GM19395 (cell line): Measurements from ENCODE around the gene ADO.
A peak's percentile ranks its signal among the peaks of the same experiment; 100 is the strongest.

Experiments
- ATAC-seq: cut with Tn5 transposase; IDR thresholded peaks from one replicate; pipeline ENCODE4 v1.9.1; 2021; ENCODE audit warnings: mild to moderate bottlenecking, moderate library complexity; ENCODE audit not compliant: unreplicated experiment

Gene ADO

GRCh38 chr10:62792261-62792660 is 12.3 kb upstream of the ADO start:
- ATAC-seq: no peak

DNA sequence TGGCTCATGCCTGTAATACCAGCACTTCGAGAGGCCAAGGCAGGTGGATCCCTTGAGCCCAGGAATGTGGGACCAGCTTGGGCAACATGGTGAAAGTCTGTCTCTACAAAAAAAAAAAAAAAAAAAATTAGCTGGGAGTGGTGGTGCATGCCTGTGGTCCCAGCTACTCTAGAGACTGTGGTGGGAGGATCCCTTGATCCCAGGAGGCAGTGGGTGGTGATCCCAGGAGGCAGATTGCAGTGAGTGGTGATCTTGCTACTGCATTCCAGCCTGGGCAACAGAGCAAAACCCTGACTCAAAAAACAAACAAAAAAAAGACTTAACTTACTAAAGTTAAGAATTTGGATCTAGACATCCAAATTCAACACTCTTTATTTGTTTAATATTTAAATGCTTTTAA is 10.2 kb upstream of the ADO start:
- no peak for ATAC-seq

GRCh38 chr10:62795100-62795499 is 9.4 kb upstream of the ADO start:
- ATAC-seq: no peak

GRCh38 chr10:62795762-62796161 is 8.8 kb upstream of the ADO start:
- ATAC-seq: no peak

GRCh38 chr10:62796896-62797295 is 7.6 kb upstream of the ADO start:
- no peak for ATAC-seq

- no peak for ATAC-seq
These were observed 2.6 kb upstream of the ADO start for GRCh38 chr10:62801871-62802270.

GRCh38 chr10:62803724-62804355 is 680 bp upstream of the ADO start:
- peak; percentile 0 for ATAC-seq

DNA sequence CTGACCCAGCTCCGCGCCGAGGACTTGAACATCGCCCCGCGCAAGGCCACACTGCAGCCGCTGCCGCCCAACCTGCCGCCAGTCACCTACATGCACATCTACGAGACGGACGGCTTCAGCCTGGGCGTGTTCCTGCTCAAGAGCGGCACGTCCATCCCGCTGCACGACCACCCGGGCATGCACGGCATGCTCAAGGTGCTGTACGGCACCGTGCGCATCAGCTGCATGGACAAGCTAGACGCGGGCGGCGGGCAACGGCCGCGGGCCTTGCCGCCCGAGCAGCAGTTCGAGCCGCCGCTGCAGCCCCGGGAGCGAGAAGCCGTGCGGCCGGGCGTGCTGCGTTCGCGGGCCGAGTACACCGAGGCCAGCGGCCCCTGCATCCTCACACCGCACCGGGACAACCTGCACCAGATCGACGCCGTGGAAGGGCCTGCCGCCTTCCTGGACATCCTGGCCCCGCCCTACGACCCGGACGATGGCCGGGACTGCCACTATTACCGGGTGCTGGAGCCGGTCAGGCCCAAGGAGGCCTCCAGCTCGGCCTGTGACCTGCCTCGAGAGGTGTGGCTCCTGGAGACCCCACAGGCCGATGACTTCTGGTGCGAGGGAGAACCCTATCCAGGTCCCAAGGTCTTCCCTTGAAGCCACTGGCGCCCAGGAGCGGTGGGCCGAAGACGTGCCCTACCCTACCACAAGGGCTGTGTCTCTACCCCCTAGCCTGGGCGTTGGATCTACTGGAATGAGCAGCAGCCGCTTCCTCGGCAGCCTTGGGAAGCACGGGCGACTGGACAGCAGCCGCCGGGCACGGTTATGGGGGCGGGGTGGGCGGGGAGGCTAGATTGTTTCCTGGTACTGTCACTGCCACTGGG is 945 bp downstream of the ADO start:
- ATAC-seq: peak; percentile 11

GRCh38 chr10:62806251-62806650 is 1.7 kb downstream of the ADO start:
- no peak for ATAC-seq

DNA sequence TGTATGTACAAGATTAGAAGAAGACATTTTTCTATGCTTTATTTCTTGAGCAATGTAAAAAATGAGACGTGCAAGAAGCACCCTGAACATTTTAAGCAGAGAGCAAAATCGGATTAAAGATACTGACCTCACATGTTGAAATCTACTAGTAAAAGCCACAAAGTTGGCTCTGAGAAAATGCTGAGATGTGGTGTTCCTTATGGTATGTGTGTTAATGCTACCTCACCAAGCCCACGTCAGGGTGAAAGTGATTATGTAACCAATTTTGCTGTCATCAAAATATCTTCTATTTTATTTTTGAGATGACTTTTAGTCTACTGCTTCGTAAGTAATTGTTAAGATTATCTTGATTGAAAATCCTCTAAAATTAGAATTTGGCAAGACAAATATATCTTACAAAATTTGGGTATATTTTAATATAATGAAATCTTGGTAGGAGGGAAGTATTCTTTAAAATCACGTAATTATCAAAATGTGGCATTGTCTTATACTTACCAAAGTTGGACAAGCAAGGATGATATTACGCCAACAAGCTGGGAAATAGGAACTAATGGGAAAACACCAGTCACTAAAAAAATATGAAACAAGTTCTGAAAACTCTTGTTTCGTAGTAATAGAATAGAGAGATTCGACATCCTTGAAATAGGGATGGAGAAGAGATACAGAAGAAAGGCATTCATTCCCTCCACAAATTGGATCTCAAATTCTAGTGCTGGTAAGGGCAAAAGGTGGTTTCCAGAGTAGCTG is 5.8 kb downstream of the ADO start:
- no peak for ATAC-seq

- peak; percentile 44 for ATAC-seq
These were observed 6.8 kb downstream of the ADO start for GRCh38 chr10:62811159-62811875.

GRCh38 chr10:62812672-62813439 is 8.3 kb downstream of the ADO start:
- ATAC-seq: no peak

DNA sequence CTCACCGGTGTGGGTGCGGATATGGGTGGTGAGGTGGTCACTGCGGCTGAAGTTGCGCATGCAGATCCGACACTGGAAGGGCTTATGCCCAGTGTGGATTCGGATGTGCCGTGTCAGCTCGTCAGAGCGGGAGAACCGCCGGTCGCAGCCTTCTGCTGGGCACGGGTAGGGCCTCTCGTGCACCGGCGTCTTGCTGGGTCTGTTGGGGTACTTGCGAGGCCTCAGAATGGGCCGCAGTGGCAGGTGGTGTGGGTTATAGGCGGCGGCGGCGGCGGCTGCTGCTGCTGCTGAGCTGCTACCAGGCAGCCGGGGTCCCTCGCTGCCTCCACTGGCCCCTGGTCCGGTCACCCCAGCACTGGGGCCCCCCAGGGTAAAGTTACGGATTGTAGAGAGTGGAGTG is 8.9 kb downstream of the ADO start:
- no peak for ATAC-seq

DNA sequence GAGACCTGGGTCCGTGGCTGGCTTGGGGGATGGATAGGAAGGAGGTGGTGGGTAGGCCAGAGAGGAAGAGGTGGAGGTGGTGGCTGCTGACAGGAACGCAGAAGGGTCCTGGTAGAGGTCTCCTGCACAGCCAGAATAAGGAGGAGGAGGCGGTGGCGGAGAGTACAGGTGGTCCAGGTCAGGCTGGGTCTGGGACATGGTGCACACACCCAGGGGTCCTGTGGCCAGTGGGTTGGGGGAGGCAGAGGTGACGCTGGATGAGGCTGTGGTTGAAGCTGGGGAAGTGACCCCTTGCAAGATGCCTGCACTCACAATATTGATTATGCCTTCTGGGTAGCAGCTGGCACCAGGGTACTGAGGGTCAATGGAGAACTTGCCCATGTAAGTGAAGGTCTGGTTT is 9.5 kb downstream of the ADO start:
- ATAC-seq: no peak

DNA sequence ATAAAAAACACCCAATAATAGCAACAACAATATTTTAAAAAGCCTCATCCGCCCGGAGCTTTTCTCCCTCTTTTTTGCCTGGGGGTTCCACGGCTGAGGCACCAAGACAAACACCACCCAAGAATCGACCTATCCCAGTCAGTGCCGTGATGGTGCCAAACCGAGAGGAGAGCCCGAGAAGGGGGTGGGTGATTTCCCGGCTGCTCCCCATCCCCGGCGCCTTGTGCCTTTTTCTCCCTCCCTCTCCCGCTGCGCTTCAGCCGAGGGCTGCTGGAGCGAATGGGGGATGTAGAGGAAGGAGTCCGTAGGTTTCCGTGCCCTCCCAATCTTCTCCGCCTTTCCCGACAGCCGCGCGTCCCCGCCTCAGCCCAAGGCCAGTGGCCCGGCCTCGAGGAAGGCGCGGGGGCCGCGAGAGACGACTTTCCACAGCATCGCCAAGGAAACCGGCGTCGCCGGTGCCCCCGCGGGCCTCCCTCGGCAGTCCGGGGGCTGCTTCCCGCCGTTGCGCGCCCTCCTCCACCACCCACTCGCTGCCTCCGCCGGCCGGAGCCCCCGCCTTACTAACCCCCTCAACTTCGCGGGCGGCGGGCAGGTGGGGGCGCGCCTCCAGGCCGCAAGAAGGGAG is 10.3 kb downstream of the ADO start:
- no peak for ATAC-seq

DNA sequence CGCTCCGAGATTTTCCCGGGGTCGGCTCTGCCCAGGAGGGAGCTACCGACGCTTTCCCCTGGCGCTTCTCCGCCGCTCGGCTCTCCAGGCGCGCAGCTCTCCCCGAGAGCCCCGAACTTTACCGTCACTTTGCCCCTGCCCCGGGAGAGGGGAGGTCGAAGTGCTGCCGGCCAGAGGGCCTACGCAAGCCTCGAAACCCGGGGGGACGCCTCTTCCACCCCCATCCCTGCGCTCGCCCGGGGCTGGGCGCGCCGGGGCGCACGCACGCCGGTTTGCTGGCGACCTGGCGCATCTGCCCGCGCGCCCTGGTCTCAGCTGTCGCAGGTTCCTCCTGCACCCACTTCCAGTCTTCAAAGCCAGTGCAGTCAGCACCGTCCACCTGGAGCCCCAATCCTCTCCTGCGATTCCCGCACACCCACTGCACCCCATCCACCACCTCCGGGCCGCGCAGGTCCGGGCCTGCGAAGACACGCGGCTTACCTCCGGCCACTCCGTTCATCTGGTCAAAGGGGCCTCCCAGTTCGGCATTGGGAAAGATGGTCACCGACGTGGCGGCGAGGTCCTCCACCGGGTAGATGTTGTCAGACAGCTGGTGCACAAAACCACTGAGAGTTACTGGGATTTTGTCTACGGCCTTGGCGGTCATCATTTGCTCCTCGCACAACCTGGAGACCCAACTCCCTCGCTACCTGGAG is 11.0 kb downstream of the ADO start:
- no peak for ATAC-seq

- no peak for ATAC-seq
These were observed 11.5 kb downstream of the ADO start for GRCh38 chr10:62816076-62816330.

DNA sequence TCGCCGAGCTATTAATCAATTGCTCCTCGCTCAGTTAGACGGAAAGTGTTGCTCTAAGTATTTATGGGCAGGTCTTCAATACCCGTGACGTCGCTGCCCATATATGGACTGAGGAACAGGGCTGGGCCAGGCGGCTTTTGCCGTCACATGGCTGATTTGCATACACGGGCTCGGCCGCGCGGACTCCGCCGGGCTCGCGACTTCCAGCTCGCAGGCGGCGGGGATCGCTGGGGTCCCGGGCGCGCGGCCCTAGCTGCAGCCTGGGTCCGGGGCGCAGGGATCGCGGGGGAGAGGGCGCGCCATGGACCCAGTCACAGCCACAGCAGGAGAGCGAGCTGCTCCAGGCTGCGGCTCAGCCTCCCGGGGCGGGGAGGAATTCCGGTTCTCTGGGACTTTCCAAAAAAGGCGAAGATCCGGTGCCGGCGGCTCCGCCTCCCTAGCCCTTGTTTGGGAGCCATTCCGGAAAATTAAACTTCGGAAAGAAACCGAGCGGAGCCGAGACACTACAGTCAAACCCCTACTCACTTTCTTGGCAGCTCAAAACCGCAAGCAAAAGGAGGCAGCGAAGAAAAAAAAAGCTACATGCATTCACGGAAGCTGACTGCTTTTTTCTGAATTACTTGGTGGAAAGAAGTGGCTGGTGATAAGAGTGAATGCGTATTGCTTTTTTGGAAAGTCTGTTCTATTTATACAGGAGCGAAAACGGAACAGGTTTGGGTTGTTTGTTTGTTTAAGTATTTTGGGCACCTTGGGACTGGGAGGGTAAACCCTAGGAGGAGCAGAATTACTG is 12.0 kb downstream of the ADO start, which contains the start of gene EGR2:
EGR2 (minus strand) TSS at position 36 of the 790 bp plus-strand sequence. CDS start 337 bp downstream, outside the sequence.
- peak; percentile 81 for ATAC-seq
